Hair follicle dermal papilla cell (primary cell): Measurements from ENCODE around the gene PCDHA10. TPM values are rescaled to one million over a fixed set of nuclear protein-coding genes. Genes with fewer than 3 reads are reported as not detected.

Experiments used
- total RNA-seq: library from RNA; depleted of rRNA; stranded (reverse); fragments of >200 nt; gene quantifications from 2 replicates; pipeline ENCODE4 v1.2.3, GENCODE V29; 2012

Gene PCDHA10
- total RNA-seq, result 0.32 and 0.85 TPM in 2 replicates

GRCh38 chr5:140855772-140856674, at the start of gene PCDHA10:
Gene PCDHA10 (plus strand): TSS chr5:140855897. CDS start chr5:140856049, 152 bp downstream.

GRCh38 chr5:140806834-140807775, 48.6 kb upstream of the PCDHA10 start, which contains the start of gene PCDHA4:
Gene PCDHA4 (plus strand): TSS chr5:140807068.

GRCh38 chr5:140821375-140822280, 34.1 kb upstream of the PCDHA10 start, which contains the start of gene PCDHA5:
Gene PCDHA5 (plus strand): TSS chr5:140821613.

GRCh38 chr5:140827704-140828361, 27.9 kb upstream of the PCDHA10 start, which contains the start of gene PCDHA6:
Gene PCDHA6 (plus strand): TSS chr5:140827960. CDS start chr5:140828092, 132 bp downstream.

GRCh38 chr5:140833993-140834392, 21.7 kb upstream of the PCDHA10 start, which contains the start of gene PCDHA7:
Gene PCDHA7 (plus strand): TSS chr5:140834269. CDS start chr5:140834384, 115 bp downstream.

GRCh38 chr5:140840978-140841962, 14.4 kb upstream of the PCDHA10 start, which contains the start of gene PCDHA8:
Gene PCDHA8 (plus strand): TSS chr5:140841187. CDS start chr5:140841322, 135 bp downstream.

GRCh38 chr5:140848139-140849102, 7.3 kb upstream of the PCDHA10 start, which contains the start of gene PCDHA9:
Gene PCDHA9 (plus strand): TSS chr5:140848382. CDS start chr5:140848496, 114 bp downstream.

GRCh38 chr5:140868721-140869554, 13.2 kb downstream of the PCDHA10 start, which contains the start of gene PCDHA11:
Gene PCDHA11 (plus strand): TSS chr5:140868957. CDS start chr5:140869104, 147 bp downstream.

GRCh38 chr5:140875085-140876065, 19.7 kb downstream of the PCDHA10 start, which contains the start of gene PCDHA12:
Gene PCDHA12 (plus strand): TSS chr5:140875308. CDS start chr5:140875473, 165 bp downstream.

GRCh38 chr5:140881889-140882590, 26.3 kb downstream of the PCDHA10 start, which contains the start of gene PCDHA13:
Gene PCDHA13 (plus strand): TSS chr5:140882124. CDS start chr5:140882269, 145 bp downstream.

Other genes with a start within 250 kb of the PCDHA10 start
- gene CD14, start 222.7 kb upstream of the PCDHA10 start, total RNA-seq, result 2.8 and 6.3 TPM in 2 replicates
- 10.5 and 12.5 TPM in 2 replicates for gene TMCO6, start 216.4 kb upstream of the PCDHA10 start, total RNA-seq
- 14.1 and 22.2 TPM in 2 replicates for gene NDUFA2, start 208.3 kb upstream of the PCDHA10 start, total RNA-seq
- 54.7 and 68.2 TPM in 2 replicates for gene IK, start 208.1 kb upstream of the PCDHA10 start, total RNA-seq
- 29.0 and 34.4 TPM in 2 replicates for gene WDR55, start 191.0 kb upstream of the PCDHA10 start, total RNA-seq
- gene DND1, start 182.3 kb upstream of the PCDHA10 start, total RNA-seq, result 0.24 and 0.49 TPM in 2 replicates
- gene HARS1, start 164.5 kb upstream of the PCDHA10 start, total RNA-seq, result 46.7 and 49.7 TPM in 2 replicates
- gene HARS2, start 164.4 kb upstream of the PCDHA10 start, total RNA-seq, result 22.2 and 23.5 TPM in 2 replicates
- gene ZMAT2, start 155.4 kb upstream of the PCDHA10 start, total RNA-seq, result 24.3 and 24.4 TPM in 2 replicates
- under 0.01 TPM in 1 of 2 replicates, not detected in the other for gene PCDHA1, start 69.8 kb upstream of the PCDHA10 start, total RNA-seq
- gene PCDHA2, start 61.0 kb upstream of the PCDHA10 start, total RNA-seq, result 0.12 and 0.16 TPM in 2 replicates
- gene PCDHA3, start 54.8 kb upstream of the PCDHA10 start, total RNA-seq, result 0.32 and 0.61 TPM in 2 replicates
- 0.49 and 1.1 TPM in 2 replicates for gene PCDHA4, start 48.8 kb upstream of the PCDHA10 start, total RNA-seq
- 0.16 and 0.24 TPM in 2 replicates for gene PCDHA5, start 34.3 kb upstream of the PCDHA10 start, total RNA-seq
- gene PCDHA6, start 27.9 kb upstream of the PCDHA10 start, total RNA-seq, result 1.1 and 2.1 TPM in 2 replicates
- gene PCDHA7, start 21.6 kb upstream of the PCDHA10 start, total RNA-seq, result 0.36 and 0.49 TPM in 2 replicates
- 0.16 and 0.24 TPM in 2 replicates for gene PCDHA8, start 14.7 kb upstream of the PCDHA10 start, total RNA-seq
- 0.16 and 0.36 TPM in 2 replicates for gene PCDHA9, start 7.5 kb upstream of the PCDHA10 start, total RNA-seq
- gene PCDHA11, start 13.1 kb downstream of the PCDHA10 start, total RNA-seq, result 0.24 and 0.49 TPM in 2 replicates
- gene PCDHA12, start 19.4 kb downstream of the PCDHA10 start, total RNA-seq, result 0.16 and 0.36 TPM in 2 replicates
- gene PCDHA13, start 26.2 kb downstream of the PCDHA10 start, total RNA-seq, result 0.32 and 0.36 TPM in 2 replicates
- gene PCDHAC1, start 70.4 kb downstream of the PCDHA10 start, total RNA-seq, result 0.36 and 0.49 TPM in 2 replicates
- gene PCDHAC2, start 110.6 kb downstream of the PCDHA10 start, total RNA-seq, result 0.73 and 1.8 TPM in 2 replicates
- gene PCDHB1, start 195.5 kb downstream of the PCDHA10 start, total RNA-seq, result not detected in 2 replicates
- 6.8 and 7.0 TPM in 2 replicates for gene PCDHB2, start 238.7 kb downstream of the PCDHA10 start, total RNA-seq
- gene PCDHB3, start 244.6 kb downstream of the PCDHA10 start, total RNA-seq, result 1.2 and 1.8 TPM in 2 replicates